HepG2 (cell line): ENCODE measurements around the gene PTPRO. TPM values are rescaled to one million over a fixed set of nuclear protein-coding genes. Genes with fewer than 3 reads are reported as not detected.

Experiments
- CEBPG ChIP-seq: IDR thresholded peaks from 2 replicates; pipeline ENCODE4 v1.6.1; 2016
- ELF3 ChIP-seq: IDR thresholded peaks from 2 replicates; pipeline ENCODE4 v1.6.1; 2016; ENCODE audit warnings: missing genetic modification reagents, missing compliant biosample characterization
- ETV5 ChIP-seq: IDR thresholded peaks from 2 replicates; pipeline ENCODE4 v1.6.1; 2018; ENCODE audit warnings: missing biosample characterization, missing genetic modification reagents, inconsistent platforms, borderline replicate concordance
- FOXK2 ChIP-seq: fragments of 450-650 bp; IDR thresholded peaks from 2 replicates; pipeline ENCODE4 v1.6.1; 2016
- GFI1 ChIP-seq: sonication (generic); formaldehyde crosslinking; IDR thresholded peaks from 2 replicates; pipeline ENCODE4 v1.5.0; 2020; ENCODE audit warnings: missing genetic modification reagents, mild to moderate bottlenecking, borderline replicate concordance
- HNF4A ChIP-seq: sonication (generic); formaldehyde crosslinking; IDR thresholded peaks from 2 replicates; pipeline ENCODE4 v1.4.0; 2020; ENCODE audit warnings: missing genetic modification reagents
- MED1 ChIP-seq: sonication (generic); formaldehyde crosslinking; IDR thresholded peaks from 2 replicates; pipeline ENCODE4 v1.4.0; 2020; ENCODE audit warnings: missing genetic modification reagents
- PATZ1 ChIP-seq: sonication (generic); formaldehyde crosslinking; IDR thresholded peaks from 2 replicates; pipeline ENCODE4 v1.4.0; 2020; ENCODE audit warnings: missing genetic modification reagents
- RCOR2 ChIP-seq: IDR thresholded peaks from 2 replicates; pipeline ENCODE4 v1.6.1; 2016; ENCODE audit warnings: missing biosample characterization, missing genetic modification reagents
- SAP130 ChIP-seq: IDR thresholded peaks from 2 replicates; pipeline ENCODE4 v1.6.1; 2016; ENCODE audit warnings: low read depth
- ZMYM4 ChIP-seq: sonication (generic); formaldehyde crosslinking; IDR thresholded peaks from 2 replicates; pipeline ENCODE4 v1.8.1; 2023; ENCODE audit warnings: mild to moderate bottlenecking, missing genetic modification reagents
- ZNF253 ChIP-seq: sonication (generic); formaldehyde crosslinking; IDR thresholded peaks from 2 replicates; pipeline ENCODE4 v1.8.0; 2022; ENCODE audit warnings: mild to moderate bottlenecking, missing genetic modification reagents, borderline replicate concordance
- ZNF317 ChIP-seq: sonication (generic); formaldehyde crosslinking; IDR thresholded peaks from 2 replicates; pipeline ENCODE4 v1.5.0; 2020; ENCODE audit warnings: mild to moderate bottlenecking, missing genetic modification reagents
- polyA plus RNA-seq, 8 experiments: library from polyadenylated mRNA; depleted of rRNA in 3 of 8; stranded (reverse) in 7 of 8; unstranded in 1 of 8; fragments of >200 nt; fragmentation: Illumina TruSeq in 4 of 8; extraction: Trizol in 4 of 8; gene quantifications; 2 replicates each; pipeline versions ENCODE4 v1.2.1 to v1.2.3, GENCODE V29; 2011 to 2016; ENCODE audit warnings: low read depth in 4 of 8, missing spikeins in 1 of 8, mixed read lengths in 1 of 8; ENCODE audit not compliant: insufficient read depth in 1 of 8
- total RNA-seq, 5 experiments: library from RNA; depleted of rRNA; stranded (reverse); fragments of >200 nt; fragmentation: Illumina TruSeq; extraction: Trizol; gene quantifications; 2 replicates each; pipeline ENCODE4 v1.2.3, GENCODE V29; 2016; ENCODE audit warnings: low read depth in 1 of 5
- TF ChIP-seq, protein P1 (sequence below): IDR thresholded peaks from 2 replicates; pipeline ENCODE4 v1.6.1; 2016; ENCODE audit warnings: low read depth, missing genetic modification reagents, missing compliant biosample characterization
- TF ChIP-seq, protein P2 (sequence below): IDR thresholded peaks from 2 replicates; pipeline ENCODE4 v1.6.1; 2016; ENCODE audit warnings: mild to moderate bottlenecking
- TF ChIP-seq, protein P3 (sequence below), 2 experiments: sonication (generic) in 1 of 2; formaldehyde crosslinking in 1 of 2; IDR thresholded peaks; 2 replicates each; pipeline versions ENCODE4 v1.4.0 to v1.6.1; 2016 to 2020; ENCODE audit warnings: borderline replicate concordance in 1 of 2, low read depth in 1 of 2, mild to moderate bottlenecking in 1 of 2, missing genetic modification reagents in 1 of 2

Gene PTPRO
- total and polyA plus RNA-seq, 2 of the 13 experiments (the other 11 are each of a cell fraction or from before 2014, with no cell fraction given) = 0.04 TPM; not detected in 1

- TF ChIP-seq GFI1 (CRISPR knock-in tag) = 0 out of 2 replicates have a peak, but pooled peaks have one; percentile 50
- TF ChIP-seq ZNF253 (CRISPR knock-in tag) = peak; percentile 100
- TF ChIP-seq, protein P1, sequence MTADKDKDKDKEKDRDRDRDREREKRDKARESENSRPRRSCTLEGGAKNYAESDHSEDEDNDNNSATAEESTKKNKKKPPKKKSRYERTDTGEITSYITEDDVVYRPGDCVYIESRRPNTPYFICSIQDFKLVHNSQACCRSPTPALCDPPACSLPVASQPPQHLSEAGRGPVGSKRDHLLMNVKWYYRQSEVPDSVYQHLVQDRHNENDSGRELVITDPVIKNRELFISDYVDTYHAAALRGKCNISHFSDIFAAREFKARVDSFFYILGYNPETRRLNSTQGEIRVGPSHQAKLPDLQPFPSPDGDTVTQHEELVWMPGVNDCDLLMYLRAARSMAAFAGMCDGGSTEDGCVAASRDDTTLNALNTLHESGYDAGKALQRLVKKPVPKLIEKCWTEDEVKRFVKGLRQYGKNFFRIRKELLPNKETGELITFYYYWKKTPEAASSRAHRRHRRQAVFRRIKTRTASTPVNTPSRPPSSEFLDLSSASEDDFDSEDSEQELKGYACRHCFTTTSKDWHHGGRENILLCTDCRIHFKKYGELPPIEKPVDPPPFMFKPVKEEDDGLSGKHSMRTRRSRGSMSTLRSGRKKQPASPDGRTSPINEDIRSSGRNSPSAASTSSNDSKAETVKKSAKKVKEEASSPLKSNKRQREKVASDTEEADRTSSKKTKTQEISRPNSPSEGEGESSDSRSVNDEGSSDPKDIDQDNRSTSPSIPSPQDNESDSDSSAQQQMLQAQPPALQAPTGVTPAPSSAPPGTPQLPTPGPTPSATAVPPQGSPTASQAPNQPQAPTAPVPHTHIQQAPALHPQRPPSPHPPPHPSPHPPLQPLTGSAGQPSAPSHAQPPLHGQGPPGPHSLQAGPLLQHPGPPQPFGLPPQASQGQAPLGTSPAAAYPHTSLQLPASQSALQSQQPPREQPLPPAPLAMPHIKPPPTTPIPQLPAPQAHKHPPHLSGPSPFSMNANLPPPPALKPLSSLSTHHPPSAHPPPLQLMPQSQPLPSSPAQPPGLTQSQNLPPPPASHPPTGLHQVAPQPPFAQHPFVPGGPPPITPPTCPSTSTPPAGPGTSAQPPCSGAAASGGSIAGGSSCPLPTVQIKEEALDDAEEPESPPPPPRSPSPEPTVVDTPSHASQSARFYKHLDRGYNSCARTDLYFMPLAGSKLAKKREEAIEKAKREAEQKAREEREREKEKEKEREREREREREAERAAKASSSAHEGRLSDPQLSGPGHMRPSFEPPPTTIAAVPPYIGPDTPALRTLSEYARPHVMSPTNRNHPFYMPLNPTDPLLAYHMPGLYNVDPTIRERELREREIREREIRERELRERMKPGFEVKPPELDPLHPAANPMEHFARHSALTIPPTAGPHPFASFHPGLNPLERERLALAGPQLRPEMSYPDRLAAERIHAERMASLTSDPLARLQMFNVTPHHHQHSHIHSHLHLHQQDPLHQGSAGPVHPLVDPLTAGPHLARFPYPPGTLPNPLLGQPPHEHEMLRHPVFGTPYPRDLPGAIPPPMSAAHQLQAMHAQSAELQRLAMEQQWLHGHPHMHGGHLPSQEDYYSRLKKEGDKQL (CRISPR knock-in tag) = peak; percentile 88
- TF ChIP-seq ZMYM4 = peak; percentile 89
- TF ChIP-seq FOXK2 = peak; percentile 44; the same call in 1 of the 2 replicates
- peak; percentile 26; the same call in 1 of the 2 replicates for TF ChIP-seq ZNF317
- peak; percentile 76 for TF ChIP-seq PATZ1 (CRISPR knock-in tag)
- TF ChIP-seq RCOR2 (CRISPR knock-in tag) = peak; percentile 77
- peak; percentile 58 for TF ChIP-seq SAP130 (CRISPR knock-in tag)
- TF ChIP-seq MED1 (CRISPR knock-in tag) = peak; percentile 78
- peak; percentile 67; the same call in 1 of the 2 replicates for TF ChIP-seq ETV5
- peak; percentile 54 for TF ChIP-seq CEBPG
- TF ChIP-seq, protein P2, sequence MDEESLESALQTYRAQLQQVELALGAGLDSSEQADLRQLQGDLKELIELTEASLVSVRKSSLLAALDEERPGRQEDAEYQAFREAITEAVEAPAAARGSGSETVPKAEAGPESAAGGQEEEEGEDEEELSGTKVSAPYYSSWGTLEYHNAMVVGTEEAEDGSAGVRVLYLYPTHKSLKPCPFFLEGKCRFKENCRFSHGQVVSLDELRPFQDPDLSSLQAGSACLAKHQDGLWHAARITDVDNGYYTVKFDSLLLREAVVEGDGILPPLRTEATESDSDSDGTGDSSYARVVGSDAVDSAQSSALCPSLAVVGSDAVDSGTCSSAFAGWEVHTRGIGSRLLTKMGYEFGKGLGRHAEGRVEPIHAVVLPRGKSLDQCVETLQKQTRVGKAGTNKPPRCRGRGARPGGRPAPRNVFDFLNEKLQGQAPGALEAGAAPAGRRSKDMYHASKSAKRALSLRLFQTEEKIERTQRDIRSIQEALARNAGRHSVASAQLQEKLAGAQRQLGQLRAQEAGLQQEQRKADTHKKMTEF (CRISPR knock-in tag) = peak; percentile 90
- TF ChIP-seq, protein P3, sequence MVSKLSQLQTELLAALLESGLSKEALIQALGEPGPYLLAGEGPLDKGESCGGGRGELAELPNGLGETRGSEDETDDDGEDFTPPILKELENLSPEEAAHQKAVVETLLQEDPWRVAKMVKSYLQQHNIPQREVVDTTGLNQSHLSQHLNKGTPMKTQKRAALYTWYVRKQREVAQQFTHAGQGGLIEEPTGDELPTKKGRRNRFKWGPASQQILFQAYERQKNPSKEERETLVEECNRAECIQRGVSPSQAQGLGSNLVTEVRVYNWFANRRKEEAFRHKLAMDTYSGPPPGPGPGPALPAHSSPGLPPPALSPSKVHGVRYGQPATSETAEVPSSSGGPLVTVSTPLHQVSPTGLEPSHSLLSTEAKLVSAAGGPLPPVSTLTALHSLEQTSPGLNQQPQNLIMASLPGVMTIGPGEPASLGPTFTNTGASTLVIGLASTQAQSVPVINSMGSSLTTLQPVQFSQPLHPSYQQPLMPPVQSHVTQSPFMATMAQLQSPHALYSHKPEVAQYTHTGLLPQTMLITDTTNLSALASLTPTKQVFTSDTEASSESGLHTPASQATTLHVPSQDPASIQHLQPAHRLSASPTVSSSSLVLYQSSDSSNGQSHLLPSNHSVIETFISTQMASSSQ (IDR thresholded peaks at IDR 0.05; ENCODE audit: low read depth) = peak; percentile 63
- TF ChIP-seq, protein P3 (CRISPR knock-in tag; IDR thresholded peaks at IDR 0.05; ENCODE audit: borderline replicate concordance) = peak; percentile 56; the same call in 1 of the 2 replicates
- peak; percentile 64; the same call in 1 of the 2 replicates for TF ChIP-seq ELF3
- TF ChIP-seq HNF4A (CRISPR knock-in tag) = peak; percentile 82
Measured at GRCh38 chr12:15616495-15616894, 294.2 kb downstream of the PTPRO start (continued).
